ENCODE data around the gene PTPN20. TPM values are rescaled to one million over a fixed set of nuclear protein-coding genes. Genes with fewer than 3 reads are reported as not detected.

The PTPN20 gene
- total RNA-seq, 1 experiment from 2014 or later, result 0.96 TPM

- no peak for TF ChIP-seq PRDM15 (CRISPR knock-in tag; IDR thresholded peaks at IDR 0.05)
- TF ChIP-seq IRF1 (CRISPR knock-in tag; IDR thresholded peaks at IDR 0.05), result no peak
- TF ChIP-seq ZNF532 (CRISPR knock-in tag; IDR thresholded peaks at IDR 0.05; ENCODE audit: borderline replicate concordance), result no peak
Observed at GRCh38 chr10:47043928-47044538, 132.8 kb downstream of the PTPN20 start (continued).

- POLR2A ChIA-PET, result no interaction called here
- no peak for ATAC-seq
- TF ChIP-seq EMX1 (CRISPR knock-in tag; IDR thresholded peaks at IDR 0.05), result no peak
- TF ChIP-seq RORB (CRISPR knock-in tag; IDR thresholded peaks at IDR 0.05), result no peak
- TF ChIP-seq ESRRA (CRISPR knock-in tag; IDR thresholded peaks at IDR 0.05; ENCODE audit: borderline replicate concordance), result no peak
- no peak for TF ChIP-seq NFYB (CRISPR knock-in tag; conservative IDR thresholded peaks at IDR 0.05; ENCODE audit: low read depth)
- TF ChIP-seq SP1 (CRISPR knock-in tag; conservative IDR thresholded peaks at IDR 0.05), result no peak
- TF ChIP-seq AR (CRISPR knock-in tag; IDR thresholded peaks at IDR 0.05), result no peak
- no peak for TF ChIP-seq ZNF263 (CRISPR knock-in tag; IDR thresholded peaks at IDR 0.05; ENCODE audit: low read depth)
- TF ChIP-seq ATF6 (CRISPR knock-in tag; IDR thresholded peaks at IDR 0.05), result no peak
- no peak for TF ChIP-seq SMAD4 (CRISPR knock-in tag; IDR thresholded peaks at IDR 0.05)
- TF ChIP-seq TCF7 (CRISPR knock-in tag; IDR thresholded peaks at IDR 0.05; ENCODE audit: low read depth), result no peak
- no peak for TF ChIP-seq CREB1 (CRISPR knock-in tag; IDR thresholded peaks at IDR 0.05)
- TF ChIP-seq ZBTB21 (CRISPR knock-in tag; IDR thresholded peaks at IDR 0.05; ENCODE audit: borderline replicate concordance), result no peak
- no peak for TF ChIP-seq HMGXB4 (CRISPR knock-in tag; IDR thresholded peaks at IDR 0.05)
- TF ChIP-seq SMAD3 (CRISPR knock-in tag; IDR thresholded peaks at IDR 0.05; ENCODE audit: borderline replicate concordance), result no peak
- TF ChIP-seq GABPB1 (CRISPR knock-in tag; IDR thresholded peaks at IDR 0.05), result no peak
- TF ChIP-seq E2F5 (CRISPR knock-in tag; IDR thresholded peaks at IDR 0.05), result no peak
Observed at GRCh38 chr10:47044741-47045140, 133.5 kb downstream of the PTPN20 start.

More at GRCh38 chr10:47044741-47045140, 133.5 kb downstream of the PTPN20 start:
- H3K4me3 Mint-ChIP-seq, result no peak overlapping the region
- DNase-seq (ENCODE audit: low spot score), result no peak
- no peak overlapping the region for H3K27ac Mint-ChIP-seq
- H3K9me3 Mint-ChIP-seq, result no peaks in the 10 kb centered on the region
- no peaks in the 10 kb centered on the region; the same call in 1 of the 2 replicates for H3K27me3 Mint-ChIP-seq (ENCODE audit: low read depth)
- peaks cover 3% of the 10 kb centered on the region; the same call in 1 of the 2 replicates for H3K4me1 Mint-ChIP-seq
- CTCF ChIA-PET, result interaction anchor here (0.6 to 2.6 kb wide), 3 partner anchors 13 to 267 kb away, joined by 3 to 8 read pairs (median 4); no protein-coding TSS in a partner anchor
- no peaks in the 10 kb centered on the region for H3K36me3 Mint-ChIP-seq

All from WTC11 (cell line).